Psoas muscle (tissue), 8 donors: ENCODE measurements around the gene COL19A1. TPM values are rescaled to one million over a fixed set of nuclear protein-coding genes. Genes with fewer than 3 reads are reported as not detected.
"Not testable (repeated sequence)": the region's sequence is repeated elsewhere in the genome, so short reads cannot be mapped to it uniquely, and the experiment has no call there.

Source experiments
- ATAC-seq, 4 donors: fragments of 200-7000 bp; cut with Tn5 transposase; one replicate each; pipeline ENCODE4 v1.9.1; 2020; ENCODE audit warnings: moderate library complexity in 3 of 4, mild to moderate bottlenecking in 2 of 4
- DNase-seq, 2 donors: peaks; one replicate each; pipeline ENCODE4 v3.0.0-alpha.2; 2020
- H3K27ac ChIP-seq: fragments of 200-600 bp; one replicate; pipeline ENCODE4 v1.8.0; 2022
- H3K27me3 ChIP-seq, 3 donors: fragments of 200-600 bp in 1 of 3; one replicate each; pipeline versions ENCODE4 v1.6.1 to v1.8.0; 2013 to 2022; ENCODE audit warnings: low read length in 2 of 3, mild to moderate bottlenecking in 2 of 3, moderate library complexity in 1 of 3; ENCODE audit not compliant: insufficient read depth in 3 of 3
- H3K36me3 ChIP-seq, 2 donors: fragments of 200-600 bp in 1 of 2; one replicate each; pipeline versions ENCODE4 v1.6.1 to v1.8.0; 2013 to 2022; ENCODE audit warnings: low read depth in 1 of 2, mild to moderate bottlenecking in 1 of 2, moderate library complexity in 1 of 2; ENCODE audit not compliant: insufficient read depth in 1 of 2
- H3K4me1 ChIP-seq: fragments of 200-600 bp; one replicate; pipeline ENCODE4 v1.8.0; 2022
- H3K4me3 ChIP-seq: fragments of 200-600 bp; one replicate; pipeline ENCODE4 v1.8.0; 2022; ENCODE audit warnings: mild to moderate bottlenecking
- H3K9me3 ChIP-seq: fragments of 200-600 bp; one replicate; pipeline ENCODE4 v1.8.0; 2022
- CTCF ChIP-seq: fragments of 200-600 bp; IDR thresholded peaks from one replicate; pipeline ENCODE4 v1.8.0; 2022; ENCODE audit warnings: antibody characterized with exemption
- WGBS, 3 donors: extraction: QIAGEN DNeasy Blood & Tissue Kit; methylation state at CpG; one replicate each; pipeline versions ENCODE4 v1.1.6 to v1.1.7; 2013; 5-methylcytosine and 5-hydroxymethylcytosine counted together
- intact Hi-C, 2 donors: fragments of 100-400 bp; cut with DNase I; formaldehyde crosslinking; loops; one replicate each; pipeline versions ENCODE4 v1.11.0 to v1.14.2; 2022
- polyA plus RNA-seq, 3 donors: library from polyadenylated mRNA; stranded (reverse); fragments of 200-250 nt; gene quantifications; one replicate each; pipeline ENCODE4 v1.2.3, GENCODE V29; 2013
- total RNA-seq, 4 donors: library from RNA; stranded (reverse); fragmentation: NEBNext Ultra II Directional in 2 of 4; extraction: Animal tissue kit (Norgen Biotek cat#: 25700) in 2 of 4; gene quantifications; one replicate each; pipeline versions ENCODE4 v1.2.1 to v1.2.4, GENCODE V29; 2021 to 2023
- donor health status: healthy with polysubstance abuse.
- donor health status: DM: no; HTN: no; CAD: no; lungs with moderate emphysema.
- donor health status: Bipolar disorder and iron deficiency.
- donor health status: healthy.
- donor health status: DM: yes; HTN: yes; CAD: no.
- donor health status: DM: no; HTN: no; CAD: no.
- donor health status: DM: no; HTN: no; CAD: no.
- donor health status: DM: yes; HTN: yes; CAD: no.

COL19A1 gene
- total and polyA plus RNA-seq, 7 donors: 0.01 to 10.3 (median 0.33) TPM

DNA sequence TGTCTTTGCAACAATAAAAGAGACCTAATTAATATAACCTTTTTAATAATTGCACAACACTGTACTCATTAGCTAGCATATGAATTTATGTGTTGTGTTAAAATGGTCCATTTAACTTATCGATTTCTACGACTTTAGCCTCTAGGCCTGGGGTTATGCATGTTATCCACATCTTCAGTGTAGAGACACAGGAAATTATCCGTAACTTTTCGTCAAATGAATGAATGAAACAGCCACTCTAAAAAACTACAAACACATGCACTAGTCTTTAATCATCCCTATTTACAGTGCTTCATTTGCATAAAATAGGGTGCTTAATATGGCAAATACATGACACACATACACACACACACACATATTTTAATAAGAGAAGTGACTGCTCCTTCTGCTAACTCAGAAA is 47.2 kb upstream of the COL19A1 start:
- Histone ChIP-seq H3K4me3 (no peak overlapping the region), H3K9me3 (no peaks in the 10 kb centered on the region), H3K27ac (no peak overlapping the region), H3K36me3 (no peaks in the 10 kb centered on the region), H3K27me3 (no peaks in the 10 kb centered on the region), H3K4me1 (no peaks in the 10 kb centered on the region)
- no peak for DNase-seq
- intact Hi-C loops: no loop called here
- no peak for ATAC-seq
- TF ChIP-seq CTCF: no peak
- 88 to 93% (median 91%) methylated on average over 4 of the region's 4 CpGs for WGBS, 3 donors

- ATAC-seq (no peak), DNase-seq (no peak)
- Histone ChIP-seq H3K27ac (no peak overlapping the region), H3K27me3 (no peaks in the 10 kb centered on the region), H3K4me1 (no peaks in the 10 kb centered on the region), H3K9me3 (no peaks in the 10 kb centered on the region), H3K4me3 (no peak overlapping the region), H3K36me3 (no peaks in the 10 kb centered on the region)
- no peak for TF ChIP-seq CTCF
- WGBS, 3 donors: 99 to 100% (median 100%) methylated on average over 1 of the region's 1 CpG
- intact Hi-C loops: no loop called here
Measured at GRCh38 chr6:69820018-69820417, 46.3 kb upstream of the COL19A1 start.

GRCh38 chr6:69820438-69820837 is 45.9 kb upstream of the COL19A1 start:
- no peaks in the 10 kb centered on the region for H3K9me3 ChIP-seq
- no peak overlapping the region for H3K4me3 ChIP-seq
- no peaks in the 10 kb centered on the region for H3K4me1 ChIP-seq
- no peaks in the 10 kb centered on the region for H3K27me3 ChIP-seq
- no peak for DNase-seq
- TF ChIP-seq CTCF: no peak
- no peaks in the 10 kb centered on the region for H3K36me3 ChIP-seq
- ATAC-seq: no peak
- no peak overlapping the region for H3K27ac ChIP-seq
- intact Hi-C loops: no loop called here
- WGBS, 3 donors: 90 to 94% (median 91%) methylated on average over 1 of the region's 1 CpG

GRCh38 chr6:69824355-69824754 is 42.0 kb upstream of the COL19A1 start:
- intact Hi-C loops, H3K4me1 ChIP-seq, DNase-seq, H3K36me3 ChIP-seq, H3K27me3 ChIP-seq, H3K27ac ChIP-seq, ATAC-seq, H3K4me3 ChIP-seq, H3K9me3 ChIP-seq: not testable (repeated sequence)
- WGBS, 3 donors: 67 to 74% (median 72%) methylated on average over 5 of the region's 5 CpGs

- ATAC-seq (no peak), DNase-seq (no peak)
- no peaks in the 10 kb centered on the region for H3K4me1 ChIP-seq
- TF ChIP-seq CTCF: no peak
- H3K27me3 ChIP-seq: no peaks in the 10 kb centered on the region
- H3K36me3 ChIP-seq: no peaks in the 10 kb centered on the region
- intact Hi-C loops: no loop called here
- no peaks in the 10 kb centered on the region for H3K9me3 ChIP-seq
- 86 to 97% (median 92%) methylated on average over 1 of the region's 1 CpG for WGBS, 3 donors
- no peak overlapping the region for H3K27ac ChIP-seq
- H3K4me3 ChIP-seq: no peak overlapping the region
Measured at GRCh38 chr6:69825904-69826303, 40.5 kb upstream of the COL19A1 start.
